ENCODE measurements around the gene MTERF2.

Gene MTERF2

DNA sequence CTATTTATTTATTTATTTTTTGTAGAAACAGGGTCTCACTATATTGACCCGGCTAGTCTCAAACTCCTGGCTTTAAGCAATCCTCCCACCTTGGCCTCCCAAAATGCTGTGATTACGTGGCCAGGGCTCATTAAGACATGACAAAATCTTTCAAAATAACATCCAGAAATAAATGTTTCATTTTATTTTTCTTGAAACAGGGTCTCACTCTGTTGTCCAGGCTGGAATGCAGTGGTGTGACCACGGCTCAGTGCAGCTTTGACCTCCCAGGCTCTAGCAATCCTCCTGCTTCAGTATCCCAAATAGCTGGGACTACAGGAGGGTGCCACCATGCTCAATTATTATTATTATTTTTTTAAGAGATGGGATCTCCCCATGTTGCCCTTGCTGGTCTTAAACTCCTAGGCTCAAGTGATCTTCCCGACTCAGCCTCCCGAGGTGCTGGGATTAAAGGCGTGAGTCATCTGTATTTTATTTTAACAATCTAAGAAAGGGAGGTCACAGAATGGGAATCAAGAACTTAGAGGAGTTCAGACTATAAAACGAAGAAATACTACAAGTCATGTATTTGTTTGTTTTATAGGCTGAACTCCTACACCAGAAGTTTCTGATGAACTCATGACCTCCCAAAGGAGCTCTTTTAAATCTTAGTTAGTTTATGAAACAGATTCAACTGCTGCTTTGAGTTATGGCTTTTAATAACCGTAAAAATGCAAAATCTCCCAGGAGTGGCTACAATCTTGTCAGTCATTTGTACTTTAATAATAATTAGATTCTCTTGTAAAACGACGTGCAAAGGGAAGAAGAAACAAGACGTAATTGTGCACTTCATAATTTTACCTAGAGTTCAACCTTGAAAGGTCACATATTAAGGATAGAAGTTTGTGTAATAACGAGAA lies 33.3 kb downstream of the MTERF2 start:
- DNase-seq = peak; percentile 24

DNA sequence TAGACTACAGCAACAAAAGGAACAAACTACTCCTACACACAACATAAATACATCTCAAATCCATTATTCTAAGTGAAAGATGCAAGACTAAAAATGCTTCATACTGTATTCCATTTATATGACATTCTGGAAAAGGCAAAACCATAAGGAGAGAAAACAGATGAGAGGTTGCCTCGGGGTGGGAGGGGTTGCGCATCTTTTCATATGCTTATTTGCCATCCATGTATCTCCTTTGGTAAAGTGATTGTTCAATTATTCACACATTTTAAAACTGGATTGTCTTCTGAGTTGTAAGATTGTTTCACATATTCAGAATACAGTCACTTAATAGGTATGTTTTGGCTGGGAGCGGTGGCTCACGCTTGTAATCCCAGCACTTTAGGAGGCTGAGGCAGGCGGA lies 36.4 kb downstream of the MTERF2 start:
- DNase-seq = no peak

DNA sequence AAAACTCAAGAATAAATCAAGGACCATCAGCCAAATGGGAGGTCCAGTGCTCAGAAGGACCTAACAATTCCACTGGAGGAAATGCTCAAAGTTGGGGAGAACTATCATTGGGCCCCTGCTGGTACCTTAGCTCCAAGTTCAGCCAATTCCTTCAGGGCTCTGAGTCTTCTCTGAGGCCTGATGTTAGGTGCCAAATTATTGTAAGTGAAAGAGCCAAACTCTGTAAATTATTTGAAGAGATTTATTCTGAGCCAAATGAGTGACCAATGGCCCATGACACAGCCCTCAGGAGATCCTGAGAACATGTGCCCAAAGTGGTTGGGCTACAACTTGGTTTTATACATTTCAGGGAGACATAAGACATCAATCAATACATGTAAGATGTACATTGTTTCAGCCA lies 39.5 kb downstream of the MTERF2 start:
- DNase-seq = no peak

DNA sequence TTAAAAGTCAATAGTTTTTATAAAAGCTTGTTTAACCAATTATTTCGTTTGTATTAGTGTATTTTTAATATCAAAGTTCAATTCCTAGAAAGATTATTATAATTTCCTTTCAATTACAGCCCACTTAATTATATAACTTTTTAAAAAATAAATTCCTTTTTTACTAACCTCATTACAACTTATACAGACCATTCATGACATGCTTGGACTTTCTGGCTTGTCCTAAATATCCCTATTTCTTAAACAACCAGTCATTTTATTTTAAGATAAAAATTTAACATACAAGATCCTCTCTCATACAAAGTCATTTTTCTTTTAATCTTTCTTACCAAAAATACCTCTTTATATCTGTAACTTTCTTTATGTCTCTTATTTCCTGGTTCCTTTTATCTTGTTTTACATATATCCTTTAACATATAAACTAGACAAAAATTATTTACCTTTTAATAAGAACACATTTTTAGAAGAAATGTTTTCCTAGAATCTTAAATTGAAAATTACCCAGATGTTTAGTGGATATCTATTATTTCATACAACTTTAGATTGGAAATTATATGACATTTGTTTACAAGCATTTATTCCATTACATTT lies 41.6 kb downstream of the MTERF2 start:
- no peak for DNase-seq

DNA sequence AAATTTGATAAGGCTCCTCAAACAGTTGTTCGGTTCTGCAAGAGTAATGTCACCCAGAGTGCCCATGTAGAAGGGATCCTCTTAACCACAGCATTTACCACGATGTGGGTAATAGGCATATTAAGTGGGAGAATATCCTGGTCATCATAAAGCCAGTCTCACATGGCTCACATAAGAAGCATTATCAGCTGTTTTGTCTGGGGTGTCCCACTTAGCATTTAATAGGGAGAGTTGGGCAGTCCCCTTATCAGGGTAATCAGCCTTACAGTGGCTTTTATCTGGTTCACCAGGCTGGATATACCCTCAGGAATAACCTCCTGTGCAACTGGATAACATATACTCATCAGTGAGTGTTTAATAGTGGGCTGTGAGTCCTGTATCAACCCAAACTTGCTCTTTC lies 44.2 kb downstream of the MTERF2 start:
- no peak for DNase-seq

DNA sequence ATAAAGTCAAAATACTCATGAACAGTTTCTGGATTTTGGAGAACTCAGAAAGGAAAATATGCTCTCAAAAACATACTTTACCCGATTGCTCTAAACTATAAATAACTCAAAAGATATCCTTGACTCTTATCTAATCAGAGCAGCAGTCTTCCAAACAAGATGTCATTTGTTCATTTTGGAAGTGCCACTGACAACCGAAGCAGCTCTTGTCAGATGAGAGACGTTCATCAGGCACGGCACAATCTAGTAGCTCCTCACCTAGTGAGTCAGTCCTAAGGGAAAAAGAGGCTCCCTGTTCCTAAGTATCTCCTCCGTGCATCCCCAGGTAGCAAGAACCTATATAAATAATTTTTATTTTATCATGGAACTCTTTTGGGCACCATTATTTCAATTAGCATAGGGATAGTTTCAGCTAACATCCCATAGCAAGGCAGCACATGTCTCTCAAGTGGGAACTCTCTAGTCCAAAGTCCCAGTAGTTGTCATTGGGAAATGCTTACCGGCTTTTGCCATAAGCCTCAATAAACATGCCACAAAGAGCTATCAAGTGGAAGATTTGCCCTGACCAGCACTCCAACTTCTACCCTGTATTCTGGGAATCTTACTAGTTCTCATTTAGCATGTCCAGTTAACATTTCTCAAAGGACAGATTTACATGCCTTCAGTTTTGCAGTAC lies 45.3 kb downstream of the MTERF2 start:
- DNase-seq = no peak

DNA sequence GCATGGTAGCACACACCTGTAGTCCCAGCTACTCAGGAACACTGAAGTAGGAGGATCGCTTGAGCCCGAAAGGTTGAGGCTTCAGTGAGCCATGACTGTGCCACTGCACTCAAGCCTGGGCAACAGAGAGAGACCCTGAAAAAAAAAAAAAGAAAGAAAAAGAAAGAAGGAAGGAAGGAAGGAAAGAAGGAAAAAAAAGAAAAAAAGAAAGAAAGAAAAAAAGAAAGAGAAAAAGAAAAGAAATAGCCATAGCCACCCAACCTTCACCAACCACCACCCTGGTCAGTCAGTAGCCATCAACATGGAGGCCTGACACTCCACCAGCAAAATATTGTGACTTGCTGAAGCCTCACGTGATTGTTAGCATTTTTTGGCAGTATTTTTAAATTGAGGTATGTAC lies 52.7 kb downstream of the MTERF2 start:
- DNase-seq = no peak
